HT1080 (cell line): ENCODE results near the gene PLG. TPM values are rescaled to one million over a fixed set of nuclear protein-coding genes. Genes with fewer than 3 reads are reported as not detected.
"Not testable (repeated sequence)": the region's sequence is repeated elsewhere in the genome, so short reads cannot be mapped to it uniquely, and the experiment has no call there.

Experiments
- DNase-seq: peaks from one replicate; pipeline ENCODE4 v3.0.0-alpha.2; 2015; ENCODE audit warnings: low read depth
- total RNA-seq: library from RNA; depleted of rRNA; stranded (reverse); fragments of >200 nt; shearing (Covaris generic); gene quantifications from 2 replicates; pipeline ENCODE4 v1.2.3, GENCODE V29; 2014

Gene PLG
- total RNA-seq, 1 experiment from 2014 or later: not detected

DNA sequence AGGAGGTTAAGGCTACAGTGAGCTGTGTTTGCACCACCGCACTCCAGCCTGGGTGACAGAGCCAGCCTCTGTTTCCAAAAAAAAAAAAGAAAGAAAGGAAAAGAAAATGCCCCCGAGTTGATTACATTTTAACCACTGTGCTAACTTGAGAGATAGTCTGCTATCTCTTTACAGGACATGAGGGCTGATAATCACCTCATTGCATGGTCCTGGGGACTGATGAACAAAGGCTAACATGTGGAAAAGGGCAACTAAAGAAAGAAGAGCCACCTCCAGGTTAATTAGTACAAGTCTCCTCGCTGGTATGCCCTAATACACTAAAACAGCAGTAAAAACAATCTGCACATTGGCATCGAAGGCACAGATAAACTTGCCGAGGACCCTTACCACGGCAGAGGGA lies 4.2 kb upstream of the PLG start:
- DNase-seq: no peak

DNA sequence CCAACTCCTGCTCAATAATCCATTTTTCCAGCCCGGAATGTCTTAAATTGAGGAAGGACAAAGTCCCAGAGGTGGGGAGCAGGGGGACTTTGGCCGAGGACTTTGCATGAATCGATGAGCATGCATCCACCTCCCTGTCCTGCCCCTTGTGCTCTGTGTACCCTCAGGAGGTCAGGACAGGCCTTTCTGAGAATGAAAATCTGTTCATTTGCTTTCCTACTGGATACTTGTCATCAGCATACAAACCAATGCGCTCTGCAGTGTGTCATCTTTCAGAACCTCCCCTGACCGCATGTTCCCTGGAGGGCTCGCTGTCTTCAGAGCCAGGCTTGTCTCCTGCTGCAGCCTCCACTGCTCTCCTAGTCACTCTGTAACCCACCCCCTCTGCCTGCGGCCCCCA lies 2.6 kb downstream of the PLG start:
- DNase-seq: not testable (repeated sequence)

DNA sequence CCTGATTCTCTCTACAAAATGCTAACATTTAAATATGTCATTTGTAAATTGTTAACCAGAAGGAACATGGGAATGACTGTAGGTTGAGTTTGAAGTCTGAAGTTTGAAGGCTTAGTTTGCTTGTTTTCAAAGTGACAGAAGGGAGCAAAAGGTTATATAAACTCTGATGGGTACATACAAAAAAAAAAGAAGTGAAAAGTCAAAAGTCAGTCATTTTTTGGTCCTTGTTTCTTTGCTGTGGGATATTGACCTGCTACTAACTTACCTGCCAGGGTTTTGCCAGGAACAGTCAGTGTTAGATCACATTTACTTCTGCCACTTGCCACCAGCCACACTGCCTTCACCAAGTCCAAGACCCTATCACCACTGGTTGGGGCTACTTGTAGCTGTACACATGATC lies 6.9 kb downstream of the PLG start:
- not testable (repeated sequence) for DNase-seq

DNA sequence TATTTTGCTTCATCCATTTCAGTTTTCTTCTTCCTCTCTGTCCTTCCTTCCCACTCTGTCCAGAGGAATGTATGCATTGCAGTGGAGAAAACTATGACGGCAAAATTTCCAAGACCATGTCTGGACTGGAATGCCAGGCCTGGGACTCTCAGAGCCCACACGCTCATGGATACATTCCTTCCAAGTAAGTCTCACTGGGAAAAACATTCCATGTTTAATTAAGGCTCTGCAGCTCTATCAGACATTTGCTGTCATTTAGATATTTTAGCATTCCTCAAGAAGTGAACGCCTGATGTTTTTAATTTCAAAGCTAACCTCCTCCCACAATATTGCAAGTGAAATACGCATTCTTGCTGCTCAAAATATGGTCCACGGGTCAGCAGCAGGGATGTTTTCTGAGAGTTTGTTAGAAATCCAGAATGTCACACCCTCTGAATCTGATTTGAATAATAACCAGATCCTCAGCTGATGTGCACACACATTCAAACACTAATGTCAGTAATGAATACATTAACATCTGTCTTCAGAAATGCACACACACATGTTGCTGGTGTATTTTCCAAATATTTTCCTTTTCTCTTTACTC lies 12.8 kb downstream of the PLG start:
- DNase-seq: no peak

DNA sequence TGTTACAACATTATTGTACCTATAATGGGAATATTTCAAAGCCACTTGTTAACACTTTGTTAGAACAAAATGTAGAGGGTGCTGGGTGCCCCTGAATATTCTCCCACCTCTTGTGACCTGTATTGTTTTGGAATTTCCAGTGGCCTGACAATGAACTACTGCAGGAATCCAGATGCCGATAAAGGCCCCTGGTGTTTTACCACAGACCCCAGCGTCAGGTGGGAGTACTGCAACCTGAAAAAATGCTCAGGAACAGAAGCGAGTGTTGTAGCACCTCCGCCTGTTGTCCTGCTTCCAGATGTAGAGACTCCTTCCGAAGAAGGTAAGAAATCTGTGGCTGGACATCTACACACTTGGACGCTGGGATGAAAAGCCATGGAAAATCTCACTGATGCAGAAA lies 28.9 kb downstream of the PLG start:
- DNase-seq: peak; percentile 10

DNA sequence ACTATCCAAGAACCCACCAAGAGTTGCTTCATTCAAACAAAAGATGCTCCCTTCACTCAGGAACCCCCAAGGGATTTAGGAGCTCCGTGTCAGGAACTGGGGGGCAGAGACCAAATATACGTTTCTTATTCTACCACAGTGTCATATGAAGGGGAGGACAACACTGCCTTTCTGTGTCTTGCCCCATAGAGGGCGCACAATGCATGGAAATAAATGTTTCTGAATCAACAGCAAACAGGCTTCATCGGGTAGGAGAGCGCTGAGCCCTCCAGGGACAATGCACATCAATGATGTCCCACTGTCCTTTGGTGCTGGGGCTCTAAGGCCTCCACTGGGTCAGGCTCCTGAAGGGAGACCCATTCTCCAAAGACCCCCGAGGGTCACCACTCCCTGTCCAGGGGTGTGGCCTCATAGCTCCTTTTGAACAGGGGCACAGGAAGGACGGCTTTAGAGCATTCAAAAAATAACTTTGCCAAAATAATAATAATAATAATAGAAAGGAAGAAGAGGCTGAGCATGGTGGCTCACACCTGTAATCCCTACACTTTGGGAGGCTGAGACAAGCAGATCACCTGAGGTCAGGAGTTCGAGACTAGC lies 31.1 kb downstream of the PLG start:
- peak; percentile 18 for DNase-seq

DNA sequence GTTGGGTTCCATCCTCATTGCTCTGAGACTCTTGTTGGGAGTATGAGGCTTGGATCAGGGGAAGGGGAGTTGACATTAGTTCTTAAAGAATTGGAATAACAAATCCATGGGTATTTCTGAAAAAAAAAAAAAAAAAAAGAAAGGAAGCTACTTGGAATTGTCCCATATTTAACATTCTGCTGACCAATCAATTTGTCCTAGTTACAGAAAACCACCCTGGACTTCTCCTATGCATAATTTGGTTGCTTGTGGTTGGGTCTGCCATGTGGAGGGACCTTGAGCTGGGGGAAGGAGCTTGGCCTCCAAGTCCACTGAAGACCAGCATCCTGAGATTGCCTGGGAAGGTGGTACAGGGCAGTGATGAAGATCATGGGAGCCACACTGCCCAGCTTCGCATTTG lies 32.6 kb downstream of the PLG start:
- no peak for DNase-seq

DNA sequence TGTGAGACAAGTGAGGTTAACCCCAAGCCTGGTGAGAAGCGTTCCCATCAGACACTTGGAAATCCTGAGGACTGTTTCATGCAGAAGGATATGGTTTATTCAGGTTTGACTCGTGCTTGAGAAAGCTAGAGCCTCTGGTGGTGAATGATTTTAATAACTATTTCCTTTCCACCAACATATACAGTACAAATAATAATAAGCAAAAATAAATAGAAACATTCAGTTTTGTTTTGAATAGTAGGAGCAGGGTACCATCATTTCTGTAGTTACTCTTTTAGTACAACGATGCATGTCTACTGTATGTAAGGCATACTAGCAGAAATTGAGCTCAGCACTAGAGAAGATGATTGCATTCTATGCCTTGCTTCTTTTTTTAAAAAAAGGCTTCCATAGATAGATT lies 33.5 kb downstream of the PLG start:
- DNase-seq: no peak

DNA sequence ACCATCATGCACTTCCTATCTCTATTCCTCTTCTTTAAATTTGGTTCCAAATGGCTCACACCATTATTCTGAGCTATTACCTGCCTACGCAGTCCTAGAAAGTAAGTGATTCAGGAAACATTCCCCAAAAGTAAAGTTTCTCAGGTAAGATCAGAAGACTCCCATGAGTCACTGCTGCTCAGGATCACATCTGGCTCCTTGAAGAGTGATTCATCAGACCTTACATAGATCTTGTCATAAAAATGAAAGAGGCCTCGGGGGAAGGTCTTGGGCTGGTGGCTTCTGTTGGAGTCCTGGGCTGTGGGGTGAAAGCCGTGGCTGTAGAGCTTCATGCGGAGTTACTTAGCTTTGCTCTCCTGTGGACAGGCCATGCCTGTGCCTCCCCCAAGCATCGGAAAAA lies 35.9 kb downstream of the PLG start:
- no peak for DNase-seq

DNA sequence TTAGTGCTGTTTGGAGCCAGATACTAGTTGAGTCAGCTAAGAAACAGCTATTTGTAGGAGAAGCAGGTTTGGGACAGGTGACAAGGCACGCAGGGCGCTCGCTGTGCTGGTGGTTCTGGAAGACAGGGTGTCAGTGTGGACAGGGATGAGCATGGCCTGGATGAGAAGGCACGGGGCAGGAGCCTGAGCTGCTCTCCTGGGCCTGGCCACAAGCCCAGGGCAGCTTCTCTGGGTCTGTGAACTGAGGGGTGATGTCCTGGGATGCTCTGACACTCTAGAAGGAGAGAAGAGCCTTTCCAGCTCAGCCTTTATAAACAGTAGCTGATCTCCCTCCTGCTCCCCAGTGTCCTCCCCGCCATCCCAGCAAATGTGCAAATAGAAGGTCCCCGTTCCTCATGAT lies 37.9 kb downstream of the PLG start:
- no peak for DNase-seq

DNA sequence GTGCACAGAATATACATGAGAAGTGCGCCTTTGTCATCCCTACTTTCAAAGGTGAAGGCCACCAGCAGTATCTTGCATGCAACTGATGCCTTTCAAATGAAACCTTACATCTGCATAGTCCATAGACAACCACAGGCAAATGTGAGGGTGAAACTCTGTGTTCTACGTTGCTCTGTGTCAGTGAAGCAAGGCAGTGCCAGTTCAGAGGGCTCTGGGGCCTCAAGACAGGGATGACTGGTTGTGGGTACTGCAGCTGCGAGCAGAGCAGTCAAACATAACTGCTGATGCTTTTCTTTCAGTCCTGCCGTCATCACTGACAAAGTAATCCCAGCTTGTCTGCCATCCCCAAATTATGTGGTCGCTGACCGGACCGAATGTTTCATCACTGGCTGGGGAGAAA lies 39.0 kb downstream of the PLG start:
- not testable (repeated sequence) for DNase-seq

DNA sequence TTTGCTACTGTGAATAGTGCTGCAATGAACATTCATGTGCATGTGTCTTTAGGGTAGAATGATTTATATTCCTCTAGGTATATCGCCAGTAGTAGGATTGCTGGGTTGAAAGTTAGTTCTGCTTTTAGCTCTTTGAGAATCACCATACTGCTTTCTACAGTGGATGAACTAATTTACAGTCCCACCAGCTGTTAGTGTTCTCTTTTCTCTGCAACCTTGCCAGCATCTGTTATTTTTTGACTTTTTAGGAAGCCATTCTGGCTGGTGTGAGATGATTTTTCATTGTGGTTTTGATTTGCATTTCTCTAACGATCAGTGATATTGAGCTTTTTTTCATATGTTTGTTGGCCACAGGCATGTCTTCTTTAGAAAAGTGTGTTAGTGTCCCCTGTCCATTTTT lies 40.0 kb downstream of the PLG start:
- no peak for DNase-seq

DNA sequence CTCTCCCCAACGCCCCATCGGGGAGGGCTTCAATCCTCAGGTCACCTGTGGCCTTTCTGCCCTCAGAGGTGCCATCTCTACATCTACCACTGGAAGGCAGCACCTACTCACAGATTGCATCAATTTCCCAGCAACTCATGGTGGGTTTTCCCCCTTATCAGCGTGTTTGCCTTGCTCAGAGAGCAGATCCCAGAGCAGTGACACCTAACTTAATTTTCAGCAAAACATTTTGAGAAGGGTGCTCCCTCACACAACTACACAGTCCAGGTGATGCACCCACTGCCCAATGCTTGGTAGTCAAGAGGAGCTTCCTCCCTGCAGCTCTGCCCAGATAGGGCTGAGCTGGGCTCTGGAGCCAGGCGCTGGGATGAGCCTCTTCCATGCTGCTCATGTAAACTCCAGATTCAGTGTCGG lies 48.2 kb downstream of the PLG start:
- no peak for DNase-seq

DNA sequence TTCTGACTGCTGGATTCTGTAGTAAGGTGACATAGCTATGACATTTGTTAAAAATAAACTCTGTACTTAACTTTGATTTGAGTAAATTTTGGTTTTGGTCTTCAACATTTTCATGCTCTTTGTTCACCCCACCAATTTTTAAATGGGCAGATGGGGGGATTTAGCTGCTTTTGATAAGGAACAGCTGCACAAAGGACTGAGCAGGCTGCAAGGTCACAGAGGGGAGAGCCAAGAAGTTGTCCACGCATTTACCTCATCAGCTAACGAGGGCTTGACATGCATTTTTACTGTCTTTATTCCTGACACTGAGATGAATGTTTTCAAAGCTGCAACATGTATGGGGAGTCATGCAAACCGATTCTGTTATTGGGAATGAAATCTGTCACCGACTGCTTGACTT lies 51.2 kb downstream of the PLG start:
- DNase-seq: not testable (repeated sequence)

DNA sequence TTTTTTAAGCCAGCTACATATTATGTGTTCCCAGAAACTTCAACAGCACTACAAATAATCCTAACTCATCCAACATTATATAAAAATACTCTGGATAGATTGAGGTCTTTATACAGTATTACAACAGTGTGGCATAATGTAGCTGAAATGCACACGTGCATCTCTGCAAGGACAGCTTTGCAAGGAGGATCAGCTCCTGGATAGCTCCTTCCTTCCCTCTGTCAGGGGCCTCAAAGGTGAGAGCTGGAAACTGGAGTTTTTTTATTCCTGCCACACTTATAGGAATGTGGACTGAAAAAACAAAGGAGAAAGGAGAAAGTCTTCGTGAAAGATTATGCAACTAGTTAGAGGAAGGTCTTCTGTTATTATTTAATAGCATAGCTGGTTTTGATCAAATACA lies 53.1 kb downstream of the PLG start:
- DNase-seq: no peak

DNA sequence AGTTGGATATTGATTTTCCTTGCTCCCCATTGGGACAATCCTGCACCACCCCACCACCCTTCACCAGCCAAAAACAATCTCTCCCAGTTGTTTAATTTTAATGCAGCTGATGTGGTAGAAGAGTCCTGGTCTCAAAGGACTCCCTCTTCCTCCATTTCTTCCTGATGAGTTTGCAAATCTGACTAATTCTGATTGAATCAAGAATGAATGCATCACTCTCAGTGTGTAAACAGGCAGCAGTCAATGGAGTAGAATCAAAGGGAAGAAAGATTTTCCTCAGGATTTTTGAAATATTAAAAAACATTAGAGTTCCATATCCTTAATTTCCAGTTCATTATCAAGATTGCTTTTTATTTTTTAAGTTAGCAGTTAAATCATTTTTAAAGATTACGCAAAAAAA lies 54.0 kb downstream of the PLG start:
- no peak for DNase-seq

DNA sequence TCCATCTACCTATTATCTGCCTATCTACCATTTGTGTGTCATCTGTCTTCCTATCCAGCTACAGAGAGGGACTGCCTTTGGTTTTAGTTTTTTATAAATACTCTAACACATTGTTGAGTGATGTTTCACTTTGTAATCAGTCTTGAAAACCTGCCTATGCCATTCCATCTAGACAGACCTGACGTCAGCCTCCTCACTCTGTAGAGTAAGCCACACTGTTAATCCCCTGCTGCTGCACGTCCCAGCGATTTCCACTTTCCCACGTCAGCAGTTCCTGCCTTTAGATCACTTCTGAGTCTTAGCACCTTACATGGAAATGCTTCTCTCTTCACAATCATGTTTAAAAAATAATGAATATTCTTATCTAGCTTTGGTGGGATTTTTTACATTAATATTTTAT lies 54.8 kb downstream of the PLG start:
- peak; percentile 11 for DNase-seq

DNA sequence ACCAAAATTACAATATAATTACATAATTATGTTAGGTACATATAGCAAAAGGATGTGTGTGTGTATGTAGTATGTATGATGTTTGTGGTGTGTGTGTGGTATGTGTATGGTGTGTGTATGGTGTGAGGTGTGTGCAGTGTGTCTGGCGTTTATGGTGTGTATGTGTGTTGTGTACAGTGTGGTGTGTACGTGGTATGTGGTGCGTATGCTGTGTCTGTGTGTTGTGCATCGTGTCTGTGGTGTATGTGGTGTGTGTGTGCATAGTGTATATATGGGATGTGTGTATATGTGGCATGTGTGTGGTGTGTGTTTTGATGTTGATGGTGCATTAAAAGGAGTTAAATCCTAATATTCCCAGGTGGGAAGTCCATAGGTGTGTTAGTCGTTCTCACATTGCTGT lies 62.8 kb downstream of the PLG start:
- DNase-seq: no peak

DNA sequence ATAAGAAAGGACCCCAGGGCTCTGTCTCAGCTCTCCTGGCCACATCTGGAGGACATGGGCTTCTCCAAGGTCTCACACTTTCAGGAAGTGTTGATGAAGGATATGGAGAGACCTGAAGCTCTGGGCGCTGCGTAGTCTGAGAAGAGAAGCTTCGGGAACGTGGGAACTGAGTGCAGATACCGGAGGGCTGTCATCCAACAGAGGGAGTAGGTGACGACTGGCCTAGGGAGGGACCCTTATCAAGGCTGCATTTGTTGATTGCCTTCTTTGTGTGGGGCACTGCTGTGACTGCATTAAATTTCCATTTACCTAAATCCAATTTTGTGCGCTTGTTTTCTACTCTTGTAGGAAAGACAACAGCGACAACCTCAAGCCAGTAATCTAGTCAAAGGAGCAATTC lies 63.4 kb downstream of the PLG start:
- no peak for DNase-seq

DNA sequence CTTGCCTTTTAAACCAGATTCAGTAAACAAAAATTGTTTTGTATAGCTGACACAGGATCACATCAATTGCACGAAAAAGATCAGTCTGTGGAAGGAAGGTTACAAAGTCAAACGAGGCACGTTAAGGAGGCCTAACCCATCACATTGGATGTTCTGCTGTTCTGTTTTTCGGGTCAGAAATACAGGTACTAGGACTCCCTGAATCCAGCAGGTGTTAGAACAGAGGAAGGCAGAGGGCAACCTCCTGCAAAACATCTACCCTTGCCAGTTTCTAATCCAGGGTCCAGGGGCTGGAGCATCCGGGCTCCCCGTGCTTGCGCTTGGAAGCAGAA lies 64.6 kb downstream of the PLG start:
- DNase-seq: no peak

DNA sequence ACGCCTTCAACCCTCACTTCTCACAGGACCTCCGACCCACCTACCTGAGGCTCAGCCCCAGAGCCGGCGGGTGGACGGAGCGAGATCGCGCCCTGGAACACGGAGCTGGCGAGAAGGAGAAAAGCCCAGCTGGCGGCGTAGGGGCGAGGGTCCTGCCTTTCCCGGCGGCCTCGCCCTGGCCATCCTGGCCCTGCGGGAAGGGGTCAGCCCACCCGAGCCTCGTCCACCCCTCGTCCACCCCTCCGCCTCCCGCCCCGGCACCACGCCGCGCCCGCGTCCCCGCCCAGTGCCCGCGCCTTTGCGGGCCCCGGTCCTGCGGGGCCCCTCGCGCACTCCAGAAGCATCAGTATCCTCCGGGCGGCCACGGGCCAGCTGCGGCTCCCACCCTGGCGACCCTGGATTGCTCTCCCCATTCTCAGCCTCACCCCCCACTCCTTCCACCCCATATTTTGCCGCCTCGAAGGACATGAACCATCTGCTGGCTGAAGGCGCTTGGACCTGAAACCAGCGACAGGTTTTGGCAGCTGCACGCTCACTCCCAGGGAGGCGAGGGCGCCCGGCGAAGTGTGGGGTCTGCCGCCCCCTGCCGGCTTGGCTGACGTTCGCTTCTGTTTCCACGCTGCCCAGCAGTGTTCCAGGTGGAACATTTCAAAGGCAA lies 65.1 kb downstream of the PLG start:
- peak; percentile 47 for DNase-seq

DNA sequence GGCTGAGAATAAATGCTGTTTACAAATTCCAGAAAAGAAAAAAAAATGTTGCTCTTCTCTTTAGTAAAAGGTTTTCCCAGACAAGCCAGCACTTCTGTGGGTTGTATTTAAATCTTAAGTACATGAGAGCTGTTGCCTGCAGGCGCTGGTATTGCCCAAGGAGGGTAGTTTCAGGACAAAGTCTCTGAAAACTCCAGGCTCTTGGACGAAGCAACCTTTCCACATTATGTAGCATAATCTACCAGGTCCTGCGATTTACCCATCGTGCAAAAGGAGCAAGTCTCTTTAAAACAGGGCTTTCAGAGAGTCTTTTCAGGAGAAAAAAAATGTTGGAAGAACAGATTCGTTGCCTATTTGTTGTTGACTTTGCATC lies 65.6 kb downstream of the PLG start:
- no peak for DNase-seq

DNA sequence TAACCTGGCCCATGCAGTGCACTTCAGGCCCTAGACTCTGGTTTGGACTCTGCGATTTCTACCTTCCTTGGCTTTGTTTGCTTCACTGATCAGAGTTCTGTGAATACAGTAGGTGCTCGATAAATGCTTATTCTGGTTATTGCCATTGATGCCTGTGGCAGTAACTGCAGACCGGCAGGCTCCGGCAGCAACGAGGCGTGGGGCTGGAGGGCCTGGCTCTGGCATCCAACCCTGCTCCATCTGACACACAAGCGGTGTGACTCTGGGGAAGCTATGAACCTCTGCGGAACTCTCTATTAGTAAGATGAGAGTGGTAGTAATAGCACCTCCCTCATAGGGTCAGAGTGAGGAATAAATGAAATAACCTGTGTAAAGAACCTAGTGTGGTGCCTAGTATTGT lies 66.1 kb downstream of the PLG start:
- no peak for DNase-seq

DNA sequence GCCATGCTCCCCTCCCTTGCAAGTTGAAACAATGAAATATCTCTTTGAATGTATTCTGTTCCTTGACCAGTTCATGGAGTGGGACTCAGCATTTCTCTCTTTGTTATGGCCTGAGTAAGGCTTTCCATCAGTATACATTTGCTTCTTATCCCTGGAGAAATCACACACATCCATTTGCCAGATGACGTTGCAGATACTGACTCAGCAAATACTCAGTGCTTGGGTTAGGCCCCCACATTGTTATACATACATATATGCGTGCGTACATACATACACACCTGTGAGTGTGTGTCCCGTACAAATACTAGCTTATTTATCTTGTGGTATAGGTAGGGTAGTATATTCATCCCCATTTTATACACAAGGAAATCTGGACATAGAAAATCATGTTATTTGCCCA lies 72.4 kb downstream of the PLG start:
- no peak for DNase-seq
